ENCODE measurements around the gene CHMP4B. TPM values are rescaled to one million over a fixed set of nuclear protein-coding genes. Genes with fewer than 3 reads are reported as not detected.

CHMP4B gene
- total RNA-seq, 4 donors from 2014 or later = 57.4 to 109 (median 82.7) TPM

GRCh38 chr20:33821270-33821836 is 10.2 kb downstream of the CHMP4B start:
- in situ Hi-C loops (cut with MboI; ENCODE audit: low sequenced_read_pairs in 4 of 4) = no loop called here
- peak overlapping the region in 3 of 4 donors; percentile 39 to 79 (median 40) for H3K27ac ChIP-seq
- intact Hi-C loops (cut with DNase I; ENCODE audit: low total_unique reads) = no loop called here

GRCh38 chr20:33822423-33822822 is 11.3 kb downstream of the CHMP4B start:
- ATAC-seq = peak; percentile 68 to 76
- Histone ChIP-seq H3K4me3 (no peak overlapping the region), H3K9me3 (no peaks in the 10 kb centered on the region), H3K36me3 (no peaks in the 10 kb centered on the region), H3K27me3 (no peaks in the 10 kb centered on the region), H3K4me1 (peaks cover 81 to 88% of the 10 kb centered on the region in 2 donors), H3K27ac (peak overlapping the region; percentile 3 to 79 (median 28))
- in situ Hi-C loops (cut with MboI; ENCODE audit: low sequenced_read_pairs in 4 of 4) = no loop called here
- DNase-seq = peak in 1 of 2 donors; percentile 34
- TF ChIP-seq CTCF (IDR thresholded peaks at IDR 0.05 in 4 of 5, conservative IDR thresholded peaks at IDR 0.05 in 1 of 5) = no peak
- no peak for TF ChIP-seq POLR2A (IDR thresholded peaks at IDR 0.05)
- intact Hi-C loops (cut with DNase I; ENCODE audit: low total_unique reads) = no loop called here

More at GRCh38 chr20:33821270-33821836, 10.2 kb downstream of the CHMP4B start:
- Histone ChIP-seq H3K9me3 (no peaks in the 10 kb centered on the region), H3K4me1 (peaks cover 81 to 88% of the 10 kb centered on the region in 2 donors), H3K27me3 (no peaks in the 10 kb centered on the region), H3K4me3 (no peak overlapping the region), H3K36me3 (no peaks in the 10 kb centered on the region)
- DNase-seq (no peak), ATAC-seq (peak in 1 of 2 donors; percentile 19)
- TF ChIP-seq CTCF (IDR thresholded peaks at IDR 0.05 in 4 of 5, conservative IDR thresholded peaks at IDR 0.05 in 1 of 5) (no peak), POLR2A (IDR thresholded peaks at IDR 0.05) (no peak)

- peak overlapping the region in 3 of 4 donors; percentile 3 to 79 (median 16) for H3K27ac ChIP-seq
Observed at GRCh38 chr20:33822991-33823390, 11.8 kb downstream of the CHMP4B start.

GRCh38 chr20:33824852-33825251 is 13.7 kb downstream of the CHMP4B start:
- ATAC-seq = no peak
- Histone ChIP-seq H3K27me3 (no peaks in the 10 kb centered on the region), H3K4me1 (peaks cover 86 to 92% of the 10 kb centered on the region in 2 donors), H3K36me3 (no peaks in the 10 kb centered on the region), H3K9me3 (no peaks in the 10 kb centered on the region), H3K27ac (no peak overlapping the region), H3K4me3 (no peak overlapping the region)
- DNase-seq = no peak
- intact Hi-C loops (cut with DNase I; ENCODE audit: low total_unique reads) = no loop called here
- TF ChIP-seq POLR2A (IDR thresholded peaks at IDR 0.05) (no peak), CTCF (IDR thresholded peaks at IDR 0.05 in 4 of 5, conservative IDR thresholded peaks at IDR 0.05 in 1 of 5) (no peak)
- in situ Hi-C loops (cut with MboI; ENCODE audit: low sequenced_read_pairs in 4 of 4) = no loop called here

More at GRCh38 chr20:33822991-33823390, 11.8 kb downstream of the CHMP4B start:
- no peaks in the 10 kb centered on the region for H3K36me3 ChIP-seq
- in situ Hi-C loops (cut with MboI; ENCODE audit: low sequenced_read_pairs in 4 of 4) = no loop called here
- TF ChIP-seq POLR2A (IDR thresholded peaks at IDR 0.05) (no peak), CTCF (IDR thresholded peaks at IDR 0.05 in 4 of 5, conservative IDR thresholded peaks at IDR 0.05 in 1 of 5) (no peak)
- DNase-seq (no peak), ATAC-seq (no peak)
- intact Hi-C loops (cut with DNase I; ENCODE audit: low total_unique reads) = no loop called here
- H3K4me3 ChIP-seq = no peak overlapping the region
- peaks cover 82 to 88% of the 10 kb centered on the region in 2 donors for H3K4me1 ChIP-seq
- H3K27me3 ChIP-seq = no peaks in the 10 kb centered on the region
- H3K9me3 ChIP-seq = no peaks in the 10 kb centered on the region
